Measurements from ENCODE around the gene RAMACL.

DNA sequence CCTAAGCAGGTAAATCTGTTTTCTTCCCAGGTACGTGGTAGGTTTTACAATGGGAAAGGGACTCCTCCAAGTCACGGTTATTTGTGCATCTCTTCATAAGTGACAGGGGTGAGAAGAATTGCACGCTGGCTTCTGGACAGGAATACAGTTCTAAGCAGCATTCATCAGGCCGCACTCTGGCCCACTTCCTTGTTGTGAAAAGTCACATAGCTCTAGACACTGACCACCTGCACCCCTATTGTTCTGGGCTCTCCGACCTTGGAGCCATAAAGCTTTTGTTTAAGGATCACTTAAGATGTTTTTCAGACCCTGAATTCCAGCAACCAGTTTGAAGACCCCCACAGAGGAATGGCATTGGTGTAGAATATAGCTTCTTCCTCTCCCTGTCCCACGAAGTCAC, 31.4 kb downstream of the RAMACL start:
- TF ChIP-seq SIN3A (IDR thresholded peaks at IDR 0.05; ENCODE audit: low read depth): no peak
- TF ChIP-seq, protein P1, sequence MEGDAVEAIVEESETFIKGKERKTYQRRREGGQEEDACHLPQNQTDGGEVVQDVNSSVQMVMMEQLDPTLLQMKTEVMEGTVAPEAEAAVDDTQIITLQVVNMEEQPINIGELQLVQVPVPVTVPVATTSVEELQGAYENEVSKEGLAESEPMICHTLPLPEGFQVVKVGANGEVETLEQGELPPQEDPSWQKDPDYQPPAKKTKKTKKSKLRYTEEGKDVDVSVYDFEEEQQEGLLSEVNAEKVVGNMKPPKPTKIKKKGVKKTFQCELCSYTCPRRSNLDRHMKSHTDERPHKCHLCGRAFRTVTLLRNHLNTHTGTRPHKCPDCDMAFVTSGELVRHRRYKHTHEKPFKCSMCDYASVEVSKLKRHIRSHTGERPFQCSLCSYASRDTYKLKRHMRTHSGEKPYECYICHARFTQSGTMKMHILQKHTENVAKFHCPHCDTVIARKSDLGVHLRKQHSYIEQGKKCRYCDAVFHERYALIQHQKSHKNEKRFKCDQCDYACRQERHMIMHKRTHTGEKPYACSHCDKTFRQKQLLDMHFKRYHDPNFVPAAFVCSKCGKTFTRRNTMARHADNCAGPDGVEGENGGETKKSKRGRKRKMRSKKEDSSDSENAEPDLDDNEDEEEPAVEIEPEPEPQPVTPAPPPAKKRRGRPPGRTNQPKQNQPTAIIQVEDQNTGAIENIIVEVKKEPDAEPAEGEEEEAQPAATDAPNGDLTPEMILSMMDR (IDR thresholded peaks at IDR 0.05 in 2 of 3, conservative IDR thresholded peaks at IDR 0.05 in 1 of 3; ENCODE audit: borderline replicate concordance in 1 of 3, insufficient read depth in 1 of 3, low read depth in 2 of 3, low read length in 2 of 3): no peak
- no peak for TF ChIP-seq ZNF274 (IDR thresholded peaks at IDR 0.05; ENCODE audit: low read depth, low read length)
- TF ChIP-seq ELF1 (IDR thresholded peaks at IDR 0.05; ENCODE audit: borderline replicate concordance, low read depth): no peak
- TF ChIP-seq SP1 (IDR thresholded peaks at IDR 0.05; ENCODE audit: low read depth): no peak
- no peak for TF ChIP-seq EZH2phosphoT487 (IDR thresholded peaks at IDR 0.05; ENCODE audit: borderline replicate concordance)
- no peak for TF ChIP-seq CEBPB (IDR thresholded peaks at IDR 0.05; ENCODE audit: low read depth)

All from HCT116 (cell line).